Skin epidermis (tissue), 12 donors: Measurements from ENCODE around the gene MAP3K10.
"Not testable (repeated sequence)": the region's sequence is repeated elsewhere in the genome, so short reads cannot be mapped to it uniquely, and the experiment has no call there.

ENCODE experiments used
- H3K27ac ChIP-seq, 21 experiments: fragments of 200-600 bp; sonication (generic) in 11 of 21; one replicate each; pipeline ENCODE4 v1.5.0; 2020; ENCODE audit warnings: mild to moderate bottlenecking in 3 of 21, inconsistent platforms in 2 of 21, moderate library complexity in 2 of 21
- H3K4me3 ChIP-seq, 7 experiments: fragments of 200-600 bp; sonication (generic) in 2 of 7; one replicate each; pipeline ENCODE4 v1.5.0; 2020; ENCODE audit warnings: inconsistent platforms in 2 of 7, mild to moderate bottlenecking in 2 of 7, moderate library complexity in 1 of 7

The MAP3K10 gene

DNA sequence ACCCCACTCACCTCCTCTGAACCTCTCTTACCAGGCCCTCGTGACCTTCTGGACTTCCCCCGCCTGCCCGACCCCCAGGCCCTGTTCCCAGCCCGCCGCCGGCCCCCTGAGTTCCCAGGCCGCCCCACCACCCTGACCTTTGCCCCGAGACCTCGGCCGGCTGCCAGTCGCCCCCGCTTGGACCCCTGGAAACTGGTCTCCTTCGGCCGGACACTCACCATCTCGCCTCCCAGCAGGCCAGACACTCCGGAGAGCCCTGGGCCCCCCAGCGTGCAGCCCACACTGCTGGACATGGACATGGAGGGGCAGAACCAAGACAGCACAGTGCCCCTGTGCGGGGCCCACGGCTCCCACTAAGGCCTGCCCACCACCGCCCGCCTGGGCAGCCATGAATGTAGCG is 23.7 kb downstream of the MAP3K10 start:
- no peak overlapping the region for H3K4me3 ChIP-seq

DNA sequence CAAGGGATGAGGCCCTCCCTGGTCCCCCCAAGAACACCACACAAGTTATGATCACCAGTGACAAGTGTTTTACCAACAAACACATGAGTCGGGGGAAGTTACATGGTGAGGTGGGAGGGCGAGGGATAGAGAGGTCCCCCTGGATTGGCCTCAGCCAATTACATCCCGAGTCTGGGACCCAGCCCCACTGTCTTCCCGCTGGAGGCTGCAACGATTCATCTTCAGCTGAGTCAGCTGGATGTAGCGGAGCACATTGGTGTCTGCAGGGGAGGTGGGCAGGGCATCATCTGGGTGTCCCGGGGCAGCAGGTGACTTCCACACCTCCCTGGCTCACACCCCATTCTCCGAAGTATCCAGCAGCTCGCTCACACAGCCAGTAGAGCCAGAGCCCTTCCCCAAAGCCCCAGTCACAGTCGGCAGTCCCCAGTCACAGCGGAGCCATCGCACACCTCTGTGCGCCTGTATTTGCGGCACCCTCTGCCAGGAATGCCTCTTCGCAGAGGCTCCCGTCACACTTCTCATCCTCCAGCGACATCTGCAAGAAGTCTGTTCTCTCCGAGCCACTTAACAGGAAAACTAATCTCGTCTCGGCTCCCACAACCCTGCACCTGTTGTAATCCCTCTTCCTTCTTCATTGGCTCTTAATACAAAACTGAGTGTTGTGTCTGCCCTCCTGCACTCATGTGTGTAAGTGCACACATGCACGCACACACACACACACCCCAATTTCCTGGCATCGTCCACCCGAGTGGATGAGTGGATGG is 25.0 kb downstream of the MAP3K10 start:
- no peak overlapping the region for H3K27ac ChIP-seq
- H3K4me3 ChIP-seq: no peak overlapping the region

More for the DNA sequence above, 23.7 kb downstream of the MAP3K10 start:
- H3K27ac ChIP-seq: no peak overlapping the region

DNA sequence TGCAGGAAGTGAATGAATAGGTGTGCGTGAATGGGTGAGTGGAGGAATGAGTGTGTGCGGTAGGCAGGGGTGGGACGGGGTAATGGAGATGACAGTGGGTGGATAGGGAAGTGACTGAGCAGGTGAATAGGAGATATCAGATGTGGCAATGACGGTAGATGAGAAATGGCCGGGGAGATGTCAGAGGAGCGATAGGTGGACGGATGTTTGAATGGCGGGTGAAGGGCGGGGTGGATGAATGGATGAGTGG is 25.5 kb downstream of the MAP3K10 start:
- H3K4me3 ChIP-seq: peak overlapping the region in 1 of 7 experiments; percentile 15
- H3K27ac ChIP-seq: no peak overlapping the region

DNA sequence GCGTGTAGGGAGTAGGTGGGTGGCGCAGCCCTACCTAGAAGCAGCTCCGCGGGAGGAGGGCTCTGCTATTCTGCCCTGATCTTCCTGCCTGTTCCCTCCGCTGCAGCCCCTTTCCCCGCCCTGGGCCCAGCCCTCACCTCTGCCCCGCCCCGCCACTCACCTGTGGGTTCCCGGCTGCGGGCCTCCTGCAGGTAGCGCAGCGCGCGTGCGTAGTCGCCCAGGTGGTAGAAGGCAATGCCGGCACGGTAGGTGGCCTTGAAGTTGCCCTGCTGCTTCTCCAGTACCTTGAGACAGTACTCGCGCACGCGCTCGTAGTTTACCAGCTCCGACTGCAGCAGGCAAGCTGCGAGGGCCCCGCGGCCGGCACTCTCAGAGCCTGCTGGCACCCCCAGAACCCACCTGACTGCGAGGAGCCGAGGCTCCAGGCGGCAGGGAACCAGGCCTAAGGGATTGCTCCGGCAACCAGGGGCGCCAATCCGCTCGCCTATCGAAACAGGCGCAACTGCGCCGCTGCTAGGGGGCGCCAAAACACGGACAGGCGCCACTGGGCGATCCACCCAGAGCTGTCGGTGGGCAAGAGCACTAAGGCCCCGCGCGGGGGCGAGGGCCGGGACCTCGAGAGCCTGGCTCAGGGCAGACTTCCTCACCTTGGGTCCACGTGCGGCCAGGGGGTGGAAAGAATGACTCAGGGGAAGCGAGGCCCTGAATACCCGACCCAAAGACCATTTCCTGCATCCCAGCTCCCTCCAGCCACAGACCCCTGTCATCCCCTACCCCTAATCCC is 26.0 kb downstream of the MAP3K10 start:
- no peak overlapping the region for H3K27ac ChIP-seq
- H3K4me3 ChIP-seq: peak overlapping the region in 2 of 7 experiments; percentile 15 to 17

DNA sequence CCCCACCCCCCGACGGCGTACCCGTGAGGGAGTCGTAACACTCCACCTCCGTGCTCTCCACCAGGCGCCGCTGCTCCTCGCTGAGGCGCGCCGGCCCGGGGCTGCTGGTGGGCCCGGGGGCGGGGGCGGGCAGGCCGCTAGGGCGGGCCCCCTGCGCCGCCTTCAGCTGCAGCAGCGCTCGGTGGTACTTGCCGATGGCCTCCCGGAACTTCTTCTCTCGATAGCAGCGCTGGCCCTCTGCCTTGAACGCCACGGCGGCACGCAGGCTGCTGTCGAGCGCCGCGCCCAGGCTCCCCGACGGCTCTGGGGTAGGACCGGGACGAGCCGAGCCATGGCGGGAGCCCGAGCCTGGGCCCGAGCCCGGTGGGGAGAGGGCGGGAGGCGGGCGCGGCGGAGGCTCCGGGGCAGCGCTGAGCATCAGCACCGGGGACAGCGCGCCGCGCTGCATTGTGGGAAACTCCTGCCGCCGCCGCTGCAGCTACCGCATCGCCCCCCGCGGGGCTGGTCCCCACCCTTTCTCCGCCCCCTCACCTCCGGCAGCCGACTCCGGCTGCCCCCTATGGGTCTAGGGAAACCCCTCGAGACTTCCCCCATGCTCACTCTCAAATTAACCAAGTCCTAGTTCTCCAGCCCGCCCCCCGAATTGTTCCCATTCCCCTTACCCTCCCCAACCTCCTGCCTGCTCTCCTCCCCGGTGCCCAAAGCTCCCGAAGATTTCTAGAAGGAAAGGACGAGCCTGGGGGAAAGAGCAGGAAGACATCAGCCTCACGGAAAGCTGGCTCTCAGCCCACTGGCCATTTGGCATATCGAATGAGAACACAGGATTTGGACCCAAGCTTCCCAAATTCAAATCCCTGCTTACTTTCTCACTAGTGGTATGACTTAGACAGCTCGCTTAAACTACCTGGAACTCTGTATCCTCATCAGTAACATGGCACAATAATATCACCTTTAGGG is 27.0 kb downstream of the MAP3K10 start, which contains the start of gene TTC9B:
TTC9B (minus strand) TSS at position 451 of the 957 bp plus-strand sequence; CDS start at position 448, 3 bp downstream.
- H3K4me3 ChIP-seq: peak within 1 kb of the TSS in 3 of 7 experiments; percentile 2 to 17 (median 15)

DNA sequence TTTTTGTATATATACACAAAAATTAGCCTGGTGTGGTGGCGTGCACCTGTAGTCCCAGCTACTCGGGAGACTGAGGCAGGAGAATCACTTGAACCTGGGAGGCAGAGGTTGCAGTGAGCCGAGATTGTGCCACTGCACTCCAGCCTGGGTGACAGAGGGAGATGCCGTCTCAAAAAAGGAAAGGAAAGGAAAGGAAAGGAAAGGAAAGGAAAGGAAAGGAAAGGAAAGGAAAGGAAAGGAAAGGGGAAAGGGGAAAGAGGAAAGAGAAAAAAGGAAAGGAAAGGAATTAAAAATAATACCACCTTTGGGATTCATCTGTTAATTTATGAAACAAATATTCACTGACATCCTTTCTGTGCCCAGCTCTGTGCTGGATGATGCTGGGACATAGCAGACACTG is 27.8 kb downstream of the MAP3K10 start:
- H3K27ac ChIP-seq: not testable (repeated sequence)

More for the DNA sequence above, 27.0 kb downstream of the MAP3K10 start, which contains the start of gene TTC9B:
- no peak within 1 kb of the TSS for H3K27ac ChIP-seq

DNA sequence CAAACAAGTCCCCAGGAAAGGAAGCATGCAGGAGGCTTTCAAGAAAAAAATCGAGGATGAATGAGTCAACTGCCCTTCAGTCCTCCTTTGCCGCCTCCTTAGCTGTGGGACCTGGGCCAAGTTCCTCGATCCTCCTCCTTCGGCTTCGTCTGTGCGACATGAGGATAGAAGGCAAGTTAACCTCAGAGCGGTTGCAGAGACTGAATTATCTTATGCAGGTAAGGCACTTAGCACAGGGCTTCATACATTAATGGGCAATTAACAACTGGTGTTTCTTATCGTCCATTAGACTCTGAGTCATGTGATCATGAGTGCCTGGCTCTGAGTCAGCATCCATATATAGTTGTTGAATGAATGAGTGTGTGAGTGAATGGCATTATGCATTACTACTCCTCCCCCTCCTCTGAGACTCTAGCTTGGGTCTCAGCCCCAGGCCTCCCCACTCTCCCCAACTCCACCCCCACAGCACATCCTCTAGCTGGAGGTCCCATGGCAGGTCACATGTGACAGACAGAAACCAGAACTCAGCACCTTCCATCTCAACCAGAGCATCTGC is 28.6 kb downstream of the MAP3K10 start:
- Histone ChIP-seq H3K27ac (no peak overlapping the region), H3K4me3 (no peak overlapping the region)

More for the DNA sequence above, 27.8 kb downstream of the MAP3K10 start:
- H3K4me3 ChIP-seq: not testable (repeated sequence)

DNA sequence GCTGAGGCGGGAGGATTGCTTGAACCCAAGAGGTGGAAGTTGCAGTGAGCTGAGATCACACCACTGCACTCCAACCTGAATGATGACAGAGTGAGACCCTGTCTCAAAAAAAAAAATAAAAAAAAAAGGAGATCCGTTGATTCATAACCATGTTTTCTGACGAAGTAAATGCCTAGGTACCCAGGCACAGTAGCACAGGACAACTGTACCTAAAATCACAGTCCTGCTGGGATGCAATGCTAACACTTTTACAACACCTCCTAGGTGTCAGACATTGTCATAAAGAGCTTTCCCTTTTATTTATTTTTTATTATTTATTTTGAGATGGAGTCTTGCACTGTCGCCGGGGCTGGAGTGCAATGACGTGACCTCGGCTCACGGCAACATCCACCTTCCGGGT is 29.4 kb downstream of the MAP3K10 start:
- no peak overlapping the region for H3K4me3 ChIP-seq

DNA sequence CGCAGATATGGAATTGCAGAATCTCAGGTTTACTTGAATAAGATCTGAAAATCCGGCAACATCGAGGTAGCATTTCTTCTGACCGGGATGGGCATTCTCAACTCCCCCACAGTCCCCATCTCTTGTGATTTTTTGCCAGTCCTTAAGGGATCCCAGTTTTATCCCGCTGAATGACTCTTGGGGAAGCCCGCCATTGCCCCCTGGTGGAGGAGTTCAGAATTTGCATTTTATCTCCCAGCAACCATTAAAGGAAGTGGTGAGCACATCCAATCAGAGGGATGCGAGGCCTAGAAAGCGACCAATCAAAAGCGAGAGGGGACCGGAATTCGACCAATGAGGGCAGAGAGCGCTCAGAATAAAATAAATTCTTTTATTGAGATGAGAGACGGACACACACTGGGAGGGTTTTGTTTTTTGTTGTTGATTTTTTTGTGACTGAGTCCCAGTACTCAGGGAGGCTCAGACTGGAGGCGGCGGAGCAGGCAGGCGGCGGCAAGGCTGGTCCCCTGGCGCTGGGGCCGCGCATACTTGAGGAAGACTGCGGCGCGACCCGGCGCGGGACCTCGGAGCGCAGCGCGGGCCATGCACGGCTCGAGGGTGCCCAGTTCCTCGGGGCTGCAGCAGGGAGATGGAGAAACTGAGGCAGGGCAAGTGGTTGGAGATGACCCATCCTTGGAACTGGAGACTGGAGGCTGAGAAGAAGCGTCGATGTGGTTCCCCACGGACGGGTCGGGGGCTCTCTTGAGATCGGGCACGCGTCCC is 30.8 kb downstream of the MAP3K10 start:
- Histone ChIP-seq H3K27ac (no peak overlapping the region), H3K4me3 (no peak overlapping the region)

More for the DNA sequence above, 29.4 kb downstream of the MAP3K10 start:
- H3K27ac ChIP-seq: no peak overlapping the region

DNA sequence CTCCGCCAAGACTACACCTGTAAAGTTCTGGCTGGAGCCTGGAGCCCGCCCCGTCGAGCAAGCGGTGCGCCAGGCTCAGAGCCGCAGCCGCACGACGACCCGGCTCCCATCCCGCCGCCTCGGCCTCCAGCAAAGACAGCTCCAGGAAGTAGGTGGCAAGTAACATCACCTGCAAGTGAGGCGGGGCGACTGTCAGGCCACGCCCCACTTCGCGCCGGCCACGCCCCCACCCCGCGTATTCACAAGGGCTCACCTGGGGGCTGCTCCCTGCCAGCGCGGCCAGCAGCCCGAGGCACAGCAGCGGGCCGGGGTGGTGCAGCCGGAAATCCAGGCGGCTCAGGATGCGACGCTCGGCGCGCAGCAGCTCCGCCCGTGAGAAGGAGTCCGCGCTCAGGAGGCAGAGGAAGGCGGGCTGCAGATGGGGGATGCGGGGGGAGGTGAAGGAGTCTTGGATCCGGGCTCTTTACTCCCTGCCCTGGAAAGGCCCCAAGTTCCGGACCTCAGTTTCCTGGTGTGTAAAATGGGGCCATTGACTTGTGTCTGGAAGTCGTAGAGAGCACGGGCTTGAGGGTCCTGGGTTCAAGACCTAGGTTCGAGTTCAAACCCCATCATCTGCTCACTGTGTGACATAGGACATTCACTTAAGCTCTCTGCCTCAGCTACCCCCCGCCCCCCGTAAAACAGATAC is 32.1 kb downstream of the MAP3K10 start:
- no peak overlapping the region for H3K4me3 ChIP-seq

DNA sequence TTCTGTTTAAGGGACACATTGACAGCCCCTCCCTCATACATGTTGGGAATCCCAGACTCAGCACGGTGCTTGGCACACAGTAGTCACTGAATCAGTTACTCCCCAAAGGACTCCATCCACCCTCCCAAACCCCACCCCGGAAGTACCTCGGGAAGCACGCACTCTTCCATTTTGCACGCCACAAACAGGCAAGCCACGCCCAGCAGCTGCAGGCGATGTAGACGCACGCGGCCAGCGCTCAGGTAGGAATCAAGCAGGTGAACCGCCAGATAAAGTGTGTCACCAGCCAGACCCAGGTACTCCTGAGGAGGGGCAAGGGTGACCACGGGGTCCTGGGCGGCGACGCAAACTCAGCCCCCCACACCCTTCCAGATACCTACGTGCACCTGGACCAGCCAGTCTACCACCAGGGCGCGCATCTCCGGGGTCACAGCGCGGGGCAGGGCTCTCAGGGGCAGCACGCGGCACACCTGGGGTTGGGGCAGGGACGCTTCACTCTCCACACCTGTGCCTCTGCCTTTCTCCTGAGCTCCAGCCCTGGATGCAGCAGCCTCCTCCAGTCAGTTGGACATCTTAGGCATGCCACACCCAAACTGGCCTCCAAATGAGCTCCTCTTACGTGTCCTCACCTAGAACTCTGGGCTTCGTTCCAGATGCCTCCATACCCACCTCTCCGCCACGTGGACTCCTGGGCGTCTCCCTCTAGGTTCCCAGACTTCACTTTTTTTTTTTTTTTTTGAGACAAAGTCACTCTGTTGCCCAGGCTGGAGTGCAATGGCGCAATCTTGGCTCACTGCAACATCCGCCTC is 33.3 kb downstream of the MAP3K10 start:
- Histone ChIP-seq H3K4me3 (no peak overlapping the region), H3K27ac (no peak overlapping the region)

More for the DNA sequence above, 32.1 kb downstream of the MAP3K10 start:
- no peak overlapping the region for H3K27ac ChIP-seq

DNA sequence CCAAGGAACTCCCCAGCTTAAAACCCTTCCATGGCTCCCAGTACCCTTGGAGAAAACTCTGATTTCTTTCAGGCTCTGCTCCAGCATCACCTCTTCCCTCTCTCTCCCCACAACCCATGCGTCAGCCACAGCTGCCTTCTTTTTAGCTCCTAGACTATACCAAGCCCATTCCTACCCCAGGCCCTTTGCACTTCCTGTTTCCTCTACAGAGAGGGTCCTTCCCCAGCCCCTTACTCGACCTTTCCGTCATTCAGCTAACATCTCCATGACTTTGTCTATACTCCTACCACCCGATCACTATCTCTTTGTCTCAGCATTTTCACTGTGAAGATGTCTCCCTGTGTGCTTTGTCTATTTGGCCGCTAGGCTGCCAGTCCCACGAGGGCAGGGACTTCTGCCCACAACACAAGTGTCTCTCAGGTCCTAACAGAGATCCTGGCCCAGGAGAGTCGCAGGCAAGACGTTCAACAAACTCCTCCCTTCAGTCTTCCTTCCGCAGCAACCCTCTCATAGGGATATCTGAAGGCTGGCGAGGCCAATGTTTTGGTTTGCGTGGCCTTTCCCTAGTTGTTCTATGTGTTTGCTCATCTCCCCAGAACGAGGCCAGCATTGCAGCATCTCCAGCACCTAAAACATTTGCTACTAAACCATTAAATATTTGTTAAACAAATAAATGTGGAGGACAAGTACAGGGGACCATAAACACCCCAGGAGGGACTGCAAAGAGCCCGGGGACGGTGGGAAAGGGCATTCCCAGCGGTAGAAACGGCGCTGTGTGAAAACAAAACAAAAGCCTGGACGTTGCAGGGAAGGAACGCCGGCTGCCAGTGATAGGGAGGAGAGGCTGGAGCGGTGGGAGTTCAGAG is 34.4 kb downstream of the MAP3K10 start:
- peak overlapping the region in 3 of 7 experiments; percentile 7 to 23 (median 15) for H3K4me3 ChIP-seq

DNA sequence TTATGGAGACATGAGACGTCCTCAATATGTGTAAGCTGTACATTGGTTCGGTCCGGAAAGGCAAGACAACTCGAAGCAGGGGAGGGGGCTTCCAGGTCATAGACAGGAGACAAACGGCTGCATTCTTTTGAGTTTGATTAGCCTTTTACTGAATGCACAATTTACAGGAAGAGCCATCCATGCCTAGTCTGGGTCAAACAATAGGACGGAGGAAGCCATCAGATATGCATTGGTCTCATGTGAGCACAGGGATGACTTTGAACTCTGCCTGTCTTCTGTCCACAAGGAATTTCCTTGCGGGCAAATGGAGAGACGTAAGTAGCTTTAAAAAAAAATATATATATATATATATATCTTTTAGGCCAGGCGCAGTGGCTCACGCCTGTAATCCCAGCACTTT is 37.1 kb downstream of the MAP3K10 start:
- Histone ChIP-seq H3K4me3 (no peak overlapping the region), H3K27ac (no peak overlapping the region)

More for the DNA sequence above, 34.4 kb downstream of the MAP3K10 start:
- no peak overlapping the region for H3K27ac ChIP-seq

DNA sequence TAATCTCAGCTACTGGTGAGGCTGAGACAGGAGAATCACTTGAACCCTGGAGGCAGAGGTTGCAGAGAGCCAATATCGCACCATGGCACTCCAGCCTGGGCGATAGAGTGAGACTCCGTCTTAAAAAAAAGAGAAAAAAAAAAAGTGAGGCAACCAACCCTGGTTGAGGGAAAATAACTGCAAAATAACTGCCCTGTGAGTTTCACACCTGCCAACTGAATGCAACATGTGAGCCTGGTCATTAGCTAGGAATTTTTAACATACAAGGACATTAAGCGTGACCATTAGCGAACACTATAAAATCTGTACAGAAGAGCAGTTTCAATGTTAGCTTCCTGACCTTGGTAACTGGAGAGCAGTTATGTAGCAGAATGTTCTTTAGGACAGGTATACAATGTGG is 37.6 kb downstream of the MAP3K10 start:
- no peak overlapping the region for H3K27ac ChIP-seq

DNA sequence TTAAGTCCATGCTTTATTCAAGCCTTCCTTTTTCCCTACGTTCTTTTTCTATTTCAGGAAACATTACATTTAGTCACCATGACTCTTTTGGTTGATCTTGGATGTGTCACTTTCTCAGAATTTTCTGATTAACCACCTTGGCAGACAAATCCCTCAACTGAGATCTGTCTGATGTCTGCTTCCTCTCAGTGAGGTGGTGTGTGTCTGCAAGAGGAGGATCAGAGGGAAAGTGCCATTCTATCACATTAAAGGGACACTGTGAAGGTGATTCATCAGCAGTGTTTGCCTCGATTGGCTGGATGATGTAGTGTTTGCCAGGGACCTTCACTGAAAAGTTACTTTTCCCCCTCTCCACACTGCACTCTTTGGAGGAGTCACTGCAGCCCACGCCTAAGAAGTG is 38.3 kb downstream of the MAP3K10 start:
- Histone ChIP-seq H3K27ac (no peak overlapping the region), H3K4me3 (no peak overlapping the region)

More for the DNA sequence above, 37.6 kb downstream of the MAP3K10 start:
- H3K4me3 ChIP-seq: no peak overlapping the region

DNA sequence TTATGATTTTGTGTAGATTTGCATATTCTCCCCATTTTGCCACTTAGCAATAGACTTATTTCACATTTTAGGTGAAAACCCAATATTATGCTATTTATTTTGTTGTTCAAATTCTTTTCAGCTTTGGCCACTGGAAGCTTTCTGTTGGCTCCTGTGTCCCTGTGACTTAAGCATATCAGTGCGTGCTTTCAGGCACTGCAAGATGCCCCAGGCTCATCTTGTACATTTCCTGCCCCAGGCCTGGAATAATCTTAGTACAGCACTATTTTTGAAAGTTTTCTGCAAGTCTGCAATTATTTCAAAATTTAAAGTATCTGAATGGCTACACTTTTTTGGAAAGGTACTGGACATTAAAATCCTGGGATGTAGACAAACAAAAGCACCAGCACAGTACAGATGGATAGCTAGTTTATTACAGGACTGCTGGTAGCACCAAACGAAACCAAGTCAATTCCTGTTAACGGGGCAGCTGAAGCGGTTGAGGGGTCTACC is 38.7 kb downstream of the MAP3K10 start:
- H3K27ac ChIP-seq: no peak overlapping the region
- H3K4me3 ChIP-seq: no peak overlapping the region
